GM12878 (cell line): ENCODE results near the gene IMP3. TPM values are rescaled to one million over a fixed set of nuclear protein-coding genes. Genes with fewer than 3 reads are reported as not detected.
A peak's percentile ranks its signal among the peaks of the same experiment; 100 is the strongest.

Experiments used
- CEBPB ChIP-seq, 2 experiments: fragments of 150-350 bp in 1 of 2; IDR thresholded peaks; 2 replicates each; pipeline ENCODE4 v1.6.1; 2012 to 2014; ENCODE audit warnings: low read depth in 2 of 2, low read length in 2 of 2, borderline replicate concordance in 1 of 2, inconsistent platforms in 1 of 2
- CHD2 ChIP-seq: IDR thresholded peaks from 2 replicates; pipeline ENCODE4 v1.6.1; 2011; ENCODE audit warnings: low read depth, low read length, improper control_type of control experiment, borderline replicate concordance
- CREB1 ChIP-seq: IDR thresholded peaks from 2 replicates; pipeline ENCODE4 v1.6.1; 2012; ENCODE audit warnings: low read depth, mild to moderate bottlenecking, inconsistent platforms
- ESRRA ChIP-seq: IDR thresholded peaks from 2 replicates; pipeline ENCODE4 v1.6.1; 2012; ENCODE audit warnings: mild to moderate bottlenecking, low read length, improper control_type of control experiment
- IKZF1 ChIP-seq: fragments of 450-650 bp; conservative IDR thresholded peaks from 2 replicates; pipeline ENCODE4 v1.6.1; 2017; ENCODE audit warnings: antibody characterized with exemption, mild to moderate bottlenecking
- IRF5 ChIP-seq: fragments of 450-650 bp; IDR thresholded peaks from 2 replicates; pipeline ENCODE4 v1.6.1; 2017; ENCODE audit warnings: borderline replicate concordance
- JUND ChIP-seq: IDR thresholded peaks from 2 replicates; pipeline ENCODE4 v1.6.1; 2012; ENCODE audit warnings: low read depth, mild to moderate bottlenecking, low read length, improper control_type of control experiment, moderate library complexity
- MEF2A ChIP-seq: IDR thresholded peaks from 2 replicates; pipeline ENCODE4 v1.6.1; 2011; ENCODE audit warnings: low read depth, mild to moderate bottlenecking, low read length, moderate library complexity; ENCODE audit not compliant: insufficient read depth
- MXI1 ChIP-seq: fragments of 150-350 bp; IDR thresholded peaks from 2 replicates; pipeline ENCODE4 v1.6.1; 2011; ENCODE audit warnings: low read depth, mild to moderate bottlenecking, inconsistent platforms, low read length, improper control_type of control experiment
- NBN ChIP-seq: fragments of 450-650 bp; IDR thresholded peaks from 2 replicates; pipeline ENCODE4 v1.6.1; 2016
- NFYA ChIP-seq: IDR thresholded peaks from 2 replicates; pipeline ENCODE4 v1.6.1; 2011; ENCODE audit warnings: low read depth, mild to moderate bottlenecking, low read length, improper control_type of control experiment, borderline replicate concordance
- POLR2A ChIP-seq: IDR thresholded peaks from 2 replicates; pipeline ENCODE4 v1.6.1; 2011; ENCODE audit warnings: low read depth, mild to moderate bottlenecking, low read length
- RAD21 ChIP-seq: IDR thresholded peaks from 2 replicates; pipeline ENCODE4 v1.6.1; 2011; ENCODE audit warnings: mild to moderate bottlenecking, low read depth, low read length, moderate library complexity; ENCODE audit not compliant: insufficient read depth
- RFX5 ChIP-seq: IDR thresholded peaks from 2 replicates; pipeline ENCODE4 v1.6.1; 2011; ENCODE audit warnings: low read depth, low read length, improper control_type of control experiment
- SIN3A ChIP-seq: IDR thresholded peaks from 2 replicates; pipeline ENCODE4 v1.6.1; 2012; ENCODE audit warnings: low read depth, low read length, improper control_type of control experiment
- SMARCA5 ChIP-seq: fragments of 450-650 bp; IDR thresholded peaks from 2 replicates; pipeline ENCODE4 v1.6.1; 2017; ENCODE audit warnings: mild to moderate bottlenecking
- ZBTB33 ChIP-seq: fragments of 450-650 bp; IDR thresholded peaks from 2 replicates; pipeline ENCODE4 v1.6.1; 2017; ENCODE audit warnings: mild to moderate bottlenecking
- polyA plus RNA-seq, 11 experiments: library from polyadenylated mRNA; depleted of rRNA in 4 of 11; unstranded in 6 of 11; stranded (reverse) in 5 of 11; fragments of >200 nt; fragmentation: Nextera tagmentation in 4 of 11; fragmentation: Illumina TruSeq in 1 of 11; extraction: Ambion mirVana in 4 of 11; extraction: Trizol in 1 of 11; gene quantifications; 1 replicate in 1 of 11; 2 replicates in 10 of 11; pipeline versions ENCODE4 v1.2.1 to v1.2.3, GENCODE V29; 2011 to 2016; ENCODE audit warnings: inconsistent platforms in 2 of 11, missing spikeins in 2 of 11, low read depth in 1 of 11
- total RNA-seq, 4 experiments: library from RNA; depleted of rRNA in 3 of 4; stranded (reverse); fragments of >200 nt in 3 of 4; fragmentation: Illumina TruSeq in 1 of 4; extraction: Trizol in 1 of 4; gene quantifications; 2 replicates each; pipeline versions ENCODE4 v1.2.1 to v1.2.3, GENCODE V29; 2013 to 2021
- TF ChIP-seq, protein P1 (sequence below): IDR thresholded peaks from 2 replicates; pipeline ENCODE4 v1.6.1; 2012; ENCODE audit warnings: low read depth, low read length, improper control_type of control experiment
- TF ChIP-seq, protein P2 (sequence below): fragments of 450-650 bp; conservative IDR thresholded peaks from 2 replicates; pipeline ENCODE4 v1.6.1; 2017; ENCODE audit warnings: mild to moderate bottlenecking, moderate library complexity

IMP3 gene
- total and polyA plus RNA-seq, 10 of the 15 experiments (the other 5 are each of a cell fraction or from before 2014, with no cell fraction given), result 13.3 to 208 (median 85.2) TPM

DNA sequence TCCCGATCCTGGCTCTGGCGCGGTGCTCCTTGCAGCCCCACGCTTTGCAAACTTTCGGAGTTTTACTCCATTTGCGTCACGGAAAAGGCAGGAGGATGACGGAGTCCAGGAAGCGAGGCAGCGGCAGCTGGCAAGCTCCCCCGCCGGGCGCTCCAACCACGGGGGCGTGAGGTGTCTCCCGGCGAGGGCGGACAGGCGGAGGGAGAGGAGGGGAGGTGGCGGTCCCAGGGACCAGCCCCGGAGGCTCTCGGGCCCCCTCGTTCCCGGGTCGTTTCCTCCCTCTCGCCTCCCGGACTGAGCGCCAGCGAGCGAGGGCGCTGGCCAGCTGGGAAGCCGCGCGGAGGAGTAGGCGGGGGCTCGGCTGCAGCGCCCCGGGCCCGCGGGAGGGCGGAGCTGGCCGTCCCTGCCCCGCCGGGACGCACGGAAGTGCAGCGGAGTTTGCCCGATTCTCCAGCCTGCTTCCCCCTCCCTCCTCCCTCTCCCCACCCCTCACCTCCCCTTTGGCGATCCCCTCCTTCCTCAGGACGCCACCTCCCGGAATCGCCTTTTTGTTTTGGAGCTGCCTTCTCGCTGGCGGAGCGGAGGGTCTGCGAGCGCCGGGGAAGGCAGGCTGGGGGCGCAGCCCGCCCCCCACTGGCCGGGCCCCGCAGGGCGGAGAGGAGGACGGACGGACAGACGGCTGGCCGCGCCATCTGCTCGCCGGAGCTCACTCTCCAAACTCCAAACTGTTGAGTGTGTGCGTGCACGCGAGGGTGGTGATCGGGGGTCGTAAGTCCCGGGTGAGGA lies 7.5 kb upstream of the IMP3 start, which contains the start of gene SNX33 (continued):
- TF ChIP-seq, protein P1, sequence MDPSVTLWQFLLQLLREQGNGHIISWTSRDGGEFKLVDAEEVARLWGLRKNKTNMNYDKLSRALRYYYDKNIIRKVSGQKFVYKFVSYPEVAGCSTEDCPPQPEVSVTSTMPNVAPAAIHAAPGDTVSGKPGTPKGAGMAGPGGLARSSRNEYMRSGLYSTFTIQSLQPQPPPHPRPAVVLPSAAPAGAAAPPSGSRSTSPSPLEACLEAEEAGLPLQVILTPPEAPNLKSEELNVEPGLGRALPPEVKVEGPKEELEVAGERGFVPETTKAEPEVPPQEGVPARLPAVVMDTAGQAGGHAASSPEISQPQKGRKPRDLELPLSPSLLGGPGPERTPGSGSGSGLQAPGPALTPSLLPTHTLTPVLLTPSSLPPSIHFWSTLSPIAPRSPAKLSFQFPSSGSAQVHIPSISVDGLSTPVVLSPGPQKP, result no peak
- no peak for TF ChIP-seq MXI1
- TF ChIP-seq, protein P2, sequence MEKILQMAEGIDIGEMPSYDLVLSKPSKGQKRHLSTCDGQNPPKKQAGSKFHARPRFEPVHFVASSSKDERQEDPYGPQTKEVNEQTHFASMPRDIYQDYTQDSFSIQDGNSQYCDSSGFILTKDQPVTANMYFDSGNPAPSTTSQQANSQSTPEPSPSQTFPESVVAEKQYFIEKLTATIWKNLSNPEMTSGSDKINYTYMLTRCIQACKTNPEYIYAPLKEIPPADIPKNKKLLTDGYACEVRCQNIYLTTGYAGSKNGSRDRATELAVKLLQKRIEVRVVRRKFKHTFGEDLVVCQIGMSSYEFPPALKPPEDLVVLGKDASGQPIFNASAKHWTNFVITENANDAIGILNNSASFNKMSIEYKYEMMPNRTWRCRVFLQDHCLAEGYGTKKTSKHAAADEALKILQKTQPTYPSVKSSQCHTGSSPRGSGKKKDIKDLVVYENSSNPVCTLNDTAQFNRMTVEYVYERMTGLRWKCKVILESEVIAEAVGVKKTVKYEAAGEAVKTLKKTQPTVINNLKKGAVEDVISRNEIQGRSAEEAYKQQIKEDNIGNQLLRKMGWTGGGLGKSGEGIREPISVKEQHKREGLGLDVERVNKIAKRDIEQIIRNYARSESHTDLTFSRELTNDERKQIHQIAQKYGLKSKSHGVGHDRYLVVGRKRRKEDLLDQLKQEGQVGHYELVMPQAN, result peak; percentile 74
- no peak for TF ChIP-seq ESRRA
- no peak for TF ChIP-seq MEF2A
- no peak for TF ChIP-seq ZBTB33
- no peak for TF ChIP-seq SIN3A
- TF ChIP-seq CEBPB (IDR thresholded peaks at IDR 0.05; ENCODE audit: borderline replicate concordance in 1 of 2, low read depth in 2 of 2, low read length in 2 of 2), result no peak
- peak; percentile 17; the same call in 1 of the 2 replicates for TF ChIP-seq SMARCA5
- TF ChIP-seq IKZF1, result peak; percentile 91
- 0 out of 2 replicates have a peak, but pooled peaks have one; percentile 36 for TF ChIP-seq CHD2
- TF ChIP-seq NFYA, result no peak
- peak; percentile 49; the same call in 1 of the 2 replicates for TF ChIP-seq POLR2A
- TF ChIP-seq RFX5, result 0 out of 2 replicates have a peak, but pooled peaks have one; percentile 9
- TF ChIP-seq RAD21, result peak; percentile 7; the same call in 1 of the 2 replicates
- no peak for TF ChIP-seq JUND
- TF ChIP-seq NBN, result no peak
- 0 out of 2 replicates have a peak, but pooled peaks have one; percentile 25 for TF ChIP-seq CREB1
- no peak for TF ChIP-seq IRF5
